Measurements from ENCODE around the gene OSCAR.
"Not testable (repeated sequence)": the region's sequence is repeated elsewhere in the genome, so short reads cannot be mapped to it uniquely, and the experiment has no call there.

The OSCAR gene

DNA sequence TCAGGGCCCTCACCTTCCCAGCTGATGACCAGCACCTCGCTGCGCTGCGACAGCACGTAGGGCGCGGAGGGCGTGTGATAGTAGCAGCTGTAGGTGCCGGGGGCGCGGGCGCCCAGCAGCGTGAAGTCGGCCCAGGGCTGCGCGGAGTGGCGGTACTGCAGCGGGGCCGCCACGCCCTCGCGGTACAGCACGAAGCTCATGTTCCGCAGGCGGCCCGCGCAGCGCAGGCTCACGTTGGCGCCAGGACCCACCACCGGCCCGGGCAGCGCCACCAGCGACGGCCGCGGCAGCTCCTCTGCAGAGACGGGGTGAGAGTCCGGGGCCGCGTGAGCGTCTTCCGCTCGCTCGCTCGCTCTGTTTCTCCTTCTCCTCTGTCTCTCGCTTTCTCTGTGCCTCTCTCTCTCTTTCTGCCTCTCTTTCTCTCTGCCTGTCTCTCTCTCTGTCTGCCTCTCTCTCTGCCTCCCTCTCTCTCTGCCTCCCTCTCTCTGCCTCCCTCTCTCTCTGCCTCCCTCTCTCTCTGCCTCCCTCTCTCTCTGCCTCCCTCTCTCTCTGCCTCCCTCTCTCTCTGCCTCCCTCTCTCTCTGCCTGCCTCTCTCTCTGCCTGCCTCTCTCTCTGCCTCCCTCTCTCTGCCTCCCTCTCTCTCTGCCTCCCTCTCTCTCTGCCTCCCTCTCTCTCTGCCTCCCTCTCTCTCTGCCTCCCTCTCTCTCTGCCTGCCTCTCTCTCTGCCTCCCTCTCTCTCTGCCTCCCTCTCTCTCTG is 4.6 kb downstream of the OSCAR start:
- not testable (repeated sequence) for H3K27ac ChIP-seq; DNase-seq (ENCODE audit: low read depth, low spot score)

DNA sequence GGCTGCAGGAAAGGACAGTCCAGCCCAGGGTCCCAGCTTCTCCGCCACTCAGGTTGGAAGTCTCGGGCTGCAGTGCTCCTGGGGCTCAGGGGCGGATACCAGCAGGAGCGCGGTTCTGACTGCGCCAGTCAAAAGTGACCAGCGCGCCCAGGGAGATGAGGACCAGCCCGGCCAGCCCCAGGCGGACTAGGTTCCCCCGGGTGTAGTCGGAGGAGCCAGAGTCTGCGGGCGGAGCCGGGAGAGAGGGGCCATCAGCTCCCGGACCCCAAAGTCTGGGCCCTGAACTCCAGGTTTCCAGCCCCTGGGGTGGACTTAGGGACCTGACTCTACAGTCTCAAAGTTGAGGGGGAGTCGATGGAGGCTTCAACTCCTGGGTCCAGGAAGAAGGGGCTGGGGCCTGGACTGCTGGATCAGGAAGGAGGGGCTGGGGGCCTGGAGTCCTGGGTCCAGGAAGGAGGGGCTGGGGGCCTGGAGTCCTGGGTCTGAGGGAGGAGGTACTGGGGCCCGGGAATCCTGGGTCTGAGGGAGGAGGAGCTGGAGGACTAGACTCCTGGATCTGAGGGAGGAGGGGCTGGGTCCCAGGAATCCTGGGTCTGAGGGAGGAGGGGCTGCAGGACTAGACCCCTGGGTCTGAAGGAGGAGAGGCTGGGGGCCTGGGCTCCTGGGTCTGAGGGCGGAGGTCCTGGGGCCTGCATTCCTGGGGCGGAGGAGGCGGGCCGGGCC is 5.3 kb downstream of the OSCAR start:
- DNase-seq (ENCODE audit: low read depth, low spot score) = no peak
- H3K27ac ChIP-seq = no peak overlapping the region

DNA sequence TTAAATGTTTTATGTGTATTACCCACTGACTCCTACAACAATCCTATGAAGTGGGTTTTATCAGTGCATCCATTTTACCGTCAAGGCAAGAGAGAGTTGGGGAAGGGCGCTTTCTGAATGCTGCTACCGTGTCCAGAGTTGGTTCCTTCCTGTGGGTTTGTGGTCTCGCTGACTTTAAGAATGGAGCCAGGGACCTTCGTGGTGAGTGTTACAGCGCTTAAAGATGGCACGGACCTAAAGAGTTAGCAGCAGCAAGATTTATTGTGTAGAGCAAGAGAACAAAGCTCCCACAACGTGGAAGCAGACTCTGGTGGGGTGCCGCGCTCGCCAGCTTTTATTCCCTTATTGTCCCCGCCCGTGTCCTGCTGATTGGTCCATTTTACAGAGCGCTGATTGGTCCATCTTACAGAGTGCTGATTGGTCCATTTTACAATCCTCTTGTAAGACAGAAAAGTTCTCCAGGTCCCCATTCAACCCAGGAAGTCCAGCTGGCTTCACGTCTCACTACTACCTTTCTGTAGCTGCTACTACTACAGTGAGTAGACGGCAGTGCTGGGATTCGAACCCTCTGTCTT is 6.1 kb downstream of the OSCAR start:
- no peak for DNase-seq (ENCODE audit: low read depth, low spot score)
- no peak overlapping the region for H3K27ac ChIP-seq

DNA sequence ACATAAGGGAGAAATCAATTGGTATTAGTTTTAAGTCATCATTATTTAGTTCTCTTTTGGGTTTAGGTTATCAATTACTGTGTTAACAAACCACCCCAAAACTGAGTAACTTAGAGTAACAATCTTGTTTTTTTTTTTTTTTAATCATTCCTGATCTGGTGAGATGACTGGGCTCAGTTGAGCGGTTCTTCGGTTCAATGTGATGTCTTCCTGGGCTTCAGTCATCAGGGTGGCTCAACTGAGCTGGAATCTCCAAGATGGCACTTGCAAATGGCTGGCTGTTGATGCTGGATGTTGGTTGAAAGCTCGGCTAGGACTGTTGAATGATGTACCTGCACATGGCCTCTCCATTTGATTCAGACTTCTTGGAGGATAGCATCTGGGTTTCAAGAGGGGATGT is 16.2 kb downstream of the OSCAR start:
- no peak for DNase-seq (ENCODE audit: low read depth, low spot score)
- H3K27ac ChIP-seq = no peak overlapping the region

DNA sequence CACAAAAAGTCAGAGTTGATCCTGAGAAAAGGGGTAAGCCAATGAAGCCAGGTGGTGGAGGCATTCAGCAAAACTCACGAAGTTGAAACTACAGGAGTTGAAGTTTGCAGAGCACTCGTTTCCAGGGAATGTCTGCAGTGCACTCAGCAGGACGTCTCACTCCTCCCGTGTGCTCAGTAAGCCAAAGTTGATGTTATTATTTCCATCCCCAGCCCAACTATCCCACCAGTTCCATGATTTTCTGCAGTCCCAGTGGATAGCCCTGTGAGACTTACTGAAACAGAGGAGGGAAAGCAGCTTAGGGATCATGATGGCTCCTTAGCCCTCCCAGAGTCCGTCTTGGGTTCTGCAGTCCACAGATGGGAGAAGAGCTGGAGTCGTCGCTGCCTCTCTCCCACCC is 19.6 kb downstream of the OSCAR start, which contains the start of gene TARM1:
Gene TARM1, minus strand, starts transcription at position 334 of the 400 bp plus-strand sequence. Its CDS starts 25 bp downstream, at position 309.
- no peak for DNase-seq (ENCODE audit: low read depth, low spot score)
- H3K27ac ChIP-seq = no peak within 1 kb of the TSS

DNA sequence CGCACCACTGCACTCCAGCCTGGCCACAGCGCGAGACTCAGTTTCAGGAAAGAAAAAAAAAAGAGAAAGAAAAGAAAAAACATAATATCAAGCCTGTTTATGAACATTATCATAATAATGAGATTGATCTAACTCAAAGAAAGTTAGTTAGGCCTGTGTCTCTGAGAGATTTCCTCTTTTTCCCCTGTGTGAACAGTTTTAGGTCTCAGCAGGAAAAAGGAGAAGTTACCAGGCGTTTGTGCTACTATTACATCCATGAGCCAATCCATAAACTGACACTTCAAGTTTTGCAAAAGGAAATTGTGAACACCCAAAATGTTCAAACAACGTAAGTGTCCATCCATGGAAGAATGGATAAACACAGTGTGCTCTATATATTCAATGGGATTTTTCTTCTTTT is 23.3 kb downstream of the OSCAR start:
- DNase-seq (ENCODE audit: low read depth, low spot score) = no peak

DNA sequence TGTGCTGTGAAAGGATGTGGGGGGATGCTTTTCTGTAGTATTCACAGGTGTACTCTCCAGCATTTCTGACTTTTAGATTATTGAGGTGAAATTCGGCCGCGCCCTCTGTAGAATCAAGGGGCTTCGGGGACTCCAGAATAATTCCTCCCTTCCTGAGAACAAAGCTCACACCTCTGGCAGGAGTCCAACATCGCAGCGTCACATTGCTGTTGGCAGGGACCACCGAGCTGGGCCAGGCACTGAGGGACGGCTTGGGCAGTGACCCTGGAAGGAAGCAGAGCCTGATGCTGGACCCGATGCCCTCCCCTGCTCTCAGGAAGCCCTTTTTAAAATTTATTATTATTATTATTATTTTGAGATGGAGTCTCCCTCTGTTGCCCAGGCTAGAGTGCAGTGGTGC is 25.8 kb downstream of the OSCAR start:
- H3K27ac ChIP-seq = no peak overlapping the region
- no peak for DNase-seq (ENCODE audit: low read depth, low spot score)

More for the DNA sequence above, 23.3 kb downstream of the OSCAR start:
- H3K27ac ChIP-seq = no peak overlapping the region

DNA sequence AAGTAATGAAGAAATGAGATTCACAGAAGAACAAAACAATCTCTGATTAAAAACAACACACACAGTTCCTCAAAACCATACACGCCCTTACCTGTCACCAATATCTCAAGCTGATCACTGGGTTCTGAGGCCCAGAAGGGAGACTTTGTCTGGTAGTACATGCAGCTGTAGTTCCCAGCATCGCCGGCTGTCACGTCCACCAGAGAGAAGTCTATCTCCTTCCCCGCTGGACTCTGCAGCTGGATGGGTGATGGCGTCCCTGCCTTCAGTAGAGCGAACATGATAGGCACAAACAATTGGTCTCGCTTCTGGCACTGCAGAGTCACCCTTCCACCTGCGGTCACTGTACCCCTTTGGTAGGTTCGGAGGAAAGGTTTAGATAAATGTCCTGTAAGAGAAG is 26.8 kb downstream of the OSCAR start:
- no peak for DNase-seq (ENCODE audit: low read depth, low spot score)
- H3K27ac ChIP-seq = no peak overlapping the region

DNA sequence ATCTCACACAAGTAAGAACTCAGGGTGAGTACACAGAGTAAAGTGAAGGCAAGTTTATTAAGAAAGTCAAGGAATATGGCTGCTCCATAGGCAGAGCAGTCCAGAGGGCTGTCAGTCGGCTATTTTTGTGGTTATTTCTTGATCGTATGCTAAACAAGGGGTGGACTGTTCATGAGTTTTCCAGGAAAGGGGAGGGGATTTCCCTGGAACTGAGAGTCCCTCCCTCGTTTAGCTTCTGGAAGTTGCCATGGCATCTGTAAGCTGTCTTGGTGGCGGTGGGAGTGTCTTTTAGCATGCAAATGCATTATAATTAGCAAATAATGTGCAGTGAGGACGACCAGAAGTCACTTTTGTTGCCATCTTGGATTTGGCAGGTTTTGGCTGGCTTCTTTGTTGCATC is 31.1 kb downstream of the OSCAR start:
- no peak for DNase-seq (ENCODE audit: low read depth, low spot score)
- H3K27ac ChIP-seq = no peak overlapping the region

DNA sequence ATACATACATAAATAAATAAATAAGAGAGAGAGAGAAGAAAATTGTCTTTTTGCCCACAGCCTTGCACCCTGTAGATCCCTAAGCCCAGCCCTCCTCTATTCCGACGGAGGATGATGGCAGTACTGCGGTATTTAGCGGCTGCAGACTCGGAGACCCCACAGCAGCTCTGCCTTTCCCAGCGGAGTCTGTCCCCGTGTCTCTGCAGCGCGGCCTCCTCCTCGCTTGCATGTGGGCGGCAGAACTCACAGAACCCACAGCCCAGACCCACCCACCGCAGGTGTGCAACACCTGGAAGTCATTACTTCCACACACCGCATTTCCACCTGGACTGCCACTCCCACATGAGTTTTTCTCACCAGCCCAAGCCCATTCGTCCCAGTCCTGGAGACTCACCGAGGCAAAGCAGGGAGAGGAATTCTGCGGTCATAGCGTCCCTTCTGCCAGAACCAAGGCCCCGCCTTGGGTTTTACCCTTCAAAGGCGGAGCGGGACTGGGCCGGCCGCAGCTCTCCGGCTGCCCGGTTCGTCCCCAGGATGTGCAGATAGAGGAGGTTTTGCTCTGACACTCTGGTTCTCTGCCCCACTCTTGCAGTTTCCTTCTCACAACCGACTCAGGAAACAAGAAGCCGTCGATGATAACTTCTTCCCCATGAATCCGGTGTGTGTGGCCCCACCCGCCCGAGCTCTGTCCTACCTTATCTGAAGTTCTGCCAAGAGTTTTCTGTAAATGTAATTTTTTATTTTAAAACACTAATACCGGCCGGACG is 37.1 kb downstream of the OSCAR start, which contains the start of gene VSTM1:
Gene VSTM1, minus strand, starts transcription at position 548 of the 767 bp plus-strand sequence. Its CDS starts 120 bp downstream, at position 428.
- no peak for DNase-seq (ENCODE audit: low read depth, low spot score)
- H3K27ac ChIP-seq = no peak within 1 kb of the TSS

DNA sequence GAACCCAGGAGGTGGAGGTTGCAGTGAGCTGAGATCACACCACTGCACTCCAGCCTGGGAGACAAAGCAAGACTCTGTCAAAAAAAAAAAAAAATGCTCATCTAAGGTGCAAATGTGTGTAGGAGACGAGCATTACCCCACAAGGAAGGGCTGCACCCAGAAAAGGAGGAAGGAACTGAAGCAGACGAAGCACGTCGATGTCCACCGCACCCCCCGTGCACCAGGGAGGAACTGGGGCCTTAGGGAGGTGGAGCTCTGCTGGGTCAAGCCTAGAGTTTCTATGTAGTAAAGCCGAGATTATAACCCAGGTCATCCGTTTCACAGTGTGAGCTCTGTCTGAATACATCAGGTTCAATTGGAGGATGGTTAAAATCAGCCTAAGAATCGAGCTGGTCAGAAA is 38.0 kb downstream of the OSCAR start:
- no peak overlapping the region for H3K27ac ChIP-seq
- no peak for DNase-seq (ENCODE audit: low read depth, low spot score)

DNA sequence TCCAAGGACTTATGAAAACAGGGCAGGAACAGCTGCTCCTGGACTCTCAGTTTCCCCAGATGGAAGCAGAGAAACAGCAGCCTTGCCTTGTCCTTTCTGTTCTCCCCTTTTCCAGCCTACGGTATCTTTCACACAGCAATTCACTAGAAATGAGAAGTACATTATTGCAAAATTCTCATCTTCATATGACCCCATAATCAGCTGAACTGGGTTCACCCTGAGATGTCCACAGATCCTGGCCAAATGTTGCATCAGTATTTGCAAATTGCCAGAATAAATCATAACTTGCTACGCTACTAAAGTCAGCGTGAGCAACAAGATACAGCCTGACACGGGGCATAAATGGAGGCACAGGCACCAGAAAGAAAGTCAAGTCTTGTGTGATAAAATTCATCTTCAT is 53.0 kb downstream of the OSCAR start:
- no peak for DNase-seq (ENCODE audit: low read depth, low spot score)
- H3K27ac ChIP-seq = no peak overlapping the region

DNA sequence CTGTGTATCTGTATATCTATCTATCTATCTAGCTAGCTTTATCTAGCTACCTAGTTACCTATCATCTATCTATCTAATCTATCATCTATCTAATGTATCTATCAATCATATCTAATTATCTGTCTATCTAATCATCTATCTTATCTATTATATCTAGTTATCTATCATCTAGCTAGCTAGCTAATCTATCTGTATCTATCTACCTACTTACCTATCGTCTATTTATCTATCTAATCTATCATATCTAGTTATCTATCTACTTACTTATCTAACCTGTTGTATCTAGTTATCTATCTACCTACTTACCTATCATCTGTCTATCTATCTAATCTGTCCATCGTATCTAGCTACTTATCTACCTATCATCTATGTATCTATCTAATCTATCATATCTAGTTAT is 54.8 kb downstream of the OSCAR start:
- H3K27ac ChIP-seq = no peak overlapping the region
- no peak for DNase-seq (ENCODE audit: low read depth, low spot score)
